AG04450 (cell line): ENCODE results near the gene IL23A. TPM values are rescaled to one million over a fixed set of nuclear protein-coding genes. Genes with fewer than 3 reads are reported as not detected.
A peak's percentile ranks its signal among the peaks of the same experiment; 100 is the strongest.
"Not testable (repeated sequence)": the region's sequence is repeated elsewhere in the genome, so short reads cannot be mapped to it uniquely, and the experiment has no call there.

Experiments used
- CTCF ChIA-PET: fragments of 300-600, 350-600 bp; formaldehyde crosslinking; extraction: SDS; loops from one replicate; lab custom pipeline; 2022; ENCODE audit warnings: antibody characterized with exemption, inconsistent platforms; lab: Charles Lee
- POLR2A ChIA-PET: fragments of 350-600 bp; formaldehyde crosslinking; extraction: SDS; loops from one replicate; lab custom pipeline; 2021; ENCODE audit warnings: antibody characterized with exemption, inconsistent platforms; lab: Yijun Ruan, JAX
- DNase-seq: peaks from one replicate; pipeline ENCODE4 v3.0.0-alpha.2; 2011; ENCODE audit warnings: low read depth, low spot score
- H3K27ac ChIP-seq: one replicate; pipeline ENCODE4 v1.5.1; 2012; ENCODE audit warnings: low read depth, low read length, control low read depth
- H3K27me3 ChIP-seq: one replicate; pipeline ENCODE4 v1.6.0; 2012; ENCODE audit warnings: low read length; ENCODE audit not compliant: control insufficient read depth, insufficient read depth
- H3K4me3 ChIP-seq: 2 replicates; pipeline ENCODE4 v1.5.1; 2011; ENCODE audit warnings: mild to moderate bottlenecking, low read depth, low read length, control low read depth
- H3K9me3 ChIP-seq: 2 replicates; pipeline ENCODE4 v1.5.1; 2012; ENCODE audit warnings: low read length; ENCODE audit not compliant: control insufficient read depth, insufficient read depth
- polyA plus RNA-seq: library from polyadenylated mRNA; depleted of rRNA; stranded (reverse); fragments of >200 nt; gene quantifications from 2 replicates; pipeline ENCODE4 v1.2.3, GENCODE V29; 2011
- TF ChIP-seq, protein P1 (sequence below): IDR thresholded peaks from 2 replicates; pipeline ENCODE4 v1.5.1; 2011; ENCODE audit warnings: low read depth, low read length, control low read depth, inconsistent platforms

Gene IL23A
- polyA plus RNA-seq, 1 experiment: not detected

DNA sequence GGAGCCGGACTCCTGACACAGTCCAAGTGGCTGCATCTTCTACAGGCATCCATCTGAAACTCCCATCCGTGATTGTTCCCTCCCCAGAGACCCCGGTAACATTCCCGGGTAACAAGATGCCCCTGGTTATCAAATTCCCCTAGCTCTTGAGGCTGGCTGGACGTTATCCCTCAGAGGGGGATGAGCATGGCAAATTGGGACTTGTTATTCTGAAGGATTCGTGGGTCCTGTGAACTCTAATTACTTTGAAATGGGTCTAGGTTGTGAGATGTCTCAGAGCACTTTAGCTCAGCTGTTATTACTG lies 4.2 kb upstream of the IL23A start:
- H3K27me3 ChIP-seq: no peaks in the 10 kb centered on the region
- peak overlapping the region; percentile 91 for H3K27ac ChIP-seq
- no peak for DNase-seq
- POLR2A ChIA-PET: interaction anchor here (2.1 kb wide), 1 partner anchor 18 kb away, joined by 13 read pairs; the partner anchor contains the start of gene CNPY2
- CTCF ChIA-PET: interaction anchor here (0.6 to 2.7 kb wide), 4 partner anchors 15 to 239 kb away, joined by 3 to 12 read pairs (median 6); no protein-coding TSS in a partner anchor
- TF ChIP-seq, protein P1, sequence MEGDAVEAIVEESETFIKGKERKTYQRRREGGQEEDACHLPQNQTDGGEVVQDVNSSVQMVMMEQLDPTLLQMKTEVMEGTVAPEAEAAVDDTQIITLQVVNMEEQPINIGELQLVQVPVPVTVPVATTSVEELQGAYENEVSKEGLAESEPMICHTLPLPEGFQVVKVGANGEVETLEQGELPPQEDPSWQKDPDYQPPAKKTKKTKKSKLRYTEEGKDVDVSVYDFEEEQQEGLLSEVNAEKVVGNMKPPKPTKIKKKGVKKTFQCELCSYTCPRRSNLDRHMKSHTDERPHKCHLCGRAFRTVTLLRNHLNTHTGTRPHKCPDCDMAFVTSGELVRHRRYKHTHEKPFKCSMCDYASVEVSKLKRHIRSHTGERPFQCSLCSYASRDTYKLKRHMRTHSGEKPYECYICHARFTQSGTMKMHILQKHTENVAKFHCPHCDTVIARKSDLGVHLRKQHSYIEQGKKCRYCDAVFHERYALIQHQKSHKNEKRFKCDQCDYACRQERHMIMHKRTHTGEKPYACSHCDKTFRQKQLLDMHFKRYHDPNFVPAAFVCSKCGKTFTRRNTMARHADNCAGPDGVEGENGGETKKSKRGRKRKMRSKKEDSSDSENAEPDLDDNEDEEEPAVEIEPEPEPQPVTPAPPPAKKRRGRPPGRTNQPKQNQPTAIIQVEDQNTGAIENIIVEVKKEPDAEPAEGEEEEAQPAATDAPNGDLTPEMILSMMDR: no peak
- peak overlapping the region; percentile 67 for H3K4me3 ChIP-seq
- no peaks in the 10 kb centered on the region for H3K9me3 ChIP-seq

DNA sequence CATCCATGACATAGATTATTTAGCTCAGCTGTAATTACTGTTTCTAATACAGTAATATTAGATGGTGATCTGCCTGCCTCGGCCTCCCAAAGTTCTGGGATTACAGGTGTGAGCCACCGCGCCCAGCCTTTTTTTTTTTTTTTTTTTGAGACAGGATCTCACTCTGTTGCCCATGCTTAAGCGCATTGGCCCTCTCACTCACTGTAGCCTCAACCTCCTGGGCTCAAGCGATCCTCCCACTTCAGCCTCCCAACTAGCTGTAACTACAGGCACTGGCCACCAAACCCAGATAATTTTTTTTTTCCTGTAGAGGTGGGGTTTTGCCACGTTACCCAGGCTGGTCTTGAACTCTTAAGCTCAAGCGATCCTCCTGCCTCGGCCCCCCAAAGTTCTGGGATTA lies 3.2 kb upstream of the IL23A start:
- POLR2A ChIA-PET, H3K27ac ChIP-seq, H3K27me3 ChIP-seq, H3K9me3 ChIP-seq, H3K4me3 ChIP-seq, DNase-seq: not testable (repeated sequence)
- CTCF ChIA-PET: interaction anchor here (1.2 kb wide), 2 partner anchors 128 to 129 kb away, joined by 3 to 4 read pairs; no protein-coding TSS in a partner anchor

DNA sequence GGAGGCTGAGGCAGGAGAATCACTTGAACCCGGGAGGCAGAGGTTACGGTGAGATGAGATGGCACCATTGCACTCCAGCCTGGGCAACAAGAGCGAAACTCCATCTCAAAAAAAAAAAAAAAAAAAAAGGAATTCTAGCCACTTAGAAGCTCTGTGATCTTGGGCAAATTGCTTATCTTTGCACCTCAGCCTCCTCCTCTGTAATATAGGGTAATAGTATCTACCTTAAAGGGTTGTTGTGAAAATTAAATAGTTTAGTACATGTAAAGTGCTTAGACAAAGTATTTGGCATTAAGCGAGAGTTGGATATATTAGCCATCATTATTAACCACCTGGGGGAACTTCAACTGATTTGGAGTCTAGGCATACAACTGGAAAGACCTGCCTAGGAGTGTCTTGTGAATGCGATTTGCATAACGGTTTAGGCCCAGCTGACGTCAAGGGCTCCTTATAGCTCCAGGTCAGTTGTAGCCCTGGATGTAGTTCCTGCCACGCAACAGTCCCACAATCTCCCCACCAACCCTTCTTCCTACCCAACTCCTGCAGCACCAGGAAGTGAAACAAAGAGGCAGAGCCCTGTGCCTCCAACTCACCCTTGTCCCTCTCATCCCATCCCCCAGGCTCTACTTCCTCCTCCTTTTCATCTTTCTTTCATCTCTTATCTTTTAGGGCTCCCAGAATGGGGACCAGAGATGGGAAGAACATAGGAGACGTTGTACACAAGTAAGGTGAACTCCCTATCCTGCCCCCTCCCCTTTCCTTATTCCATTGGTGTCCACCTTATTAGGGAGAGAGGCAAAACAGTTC lies 2.1 kb upstream of the IL23A start:
- ChIA-PET POLR2A (interaction anchor here (0.6 kb wide), 1 partner anchor 261 kb away, joined by 4 read pairs; no protein-coding TSS in a partner anchor), CTCF (interaction anchor here (0.7 to 1.2 kb wide), 3 partner anchors 45 to 130 kb away, joined by 3 to 4 read pairs (median 3); no protein-coding TSS in a partner anchor)
- no peak overlapping the region for H3K27ac ChIP-seq
- DNase-seq: no peak
- H3K9me3 ChIP-seq: no peaks in the 10 kb centered on the region
- H3K4me3 ChIP-seq: no peak overlapping the region
- H3K27me3 ChIP-seq: no peaks in the 10 kb centered on the region
- TF ChIP-seq, protein P1: no peak

DNA sequence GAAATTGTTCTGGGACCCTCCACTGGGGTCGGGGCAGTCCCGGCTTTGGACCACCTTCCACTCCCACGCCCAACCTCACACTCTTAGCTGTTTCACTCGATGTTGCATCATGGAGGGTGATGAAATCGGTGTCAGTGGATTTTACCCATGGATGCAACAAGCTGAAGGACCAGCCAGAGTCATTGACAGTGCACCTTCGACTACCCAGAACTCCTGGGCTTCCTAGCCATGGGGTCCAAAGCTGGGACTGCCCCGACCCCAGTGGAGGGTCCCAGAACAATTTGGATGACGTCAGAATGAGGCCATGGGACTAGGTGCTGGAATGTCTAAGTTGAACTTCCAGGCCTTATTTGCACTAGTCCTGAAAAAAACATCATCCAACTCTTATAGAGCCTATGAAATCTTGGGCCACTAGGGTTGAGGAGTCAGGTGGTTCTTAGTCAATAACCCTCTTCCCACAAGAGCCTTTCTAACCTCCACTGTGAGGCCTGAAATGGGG lies 882 bp upstream of the IL23A start:
- POLR2A ChIA-PET: interaction anchor here (1.0 to 1.9 kb wide), 3 partner anchors 11 to 22 kb away, joined by 3 to 5 read pairs (median 3); partner anchors contain the start of genes CNPY2 and STAT2
- Histone ChIP-seq H3K9me3 (no peaks in the 10 kb centered on the region), H3K27me3 (no peaks in the 10 kb centered on the region), H3K4me3 (no peak overlapping the region), H3K27ac (no peak overlapping the region)
- TF ChIP-seq, protein P1: no peak
- DNase-seq: no peak
- CTCF ChIA-PET: interaction anchor here (0.7 to 1.2 kb wide), 2 partner anchors 46 to 126 kb away, joined by 3 to 9 read pairs; no protein-coding TSS in a partner anchor

DNA sequence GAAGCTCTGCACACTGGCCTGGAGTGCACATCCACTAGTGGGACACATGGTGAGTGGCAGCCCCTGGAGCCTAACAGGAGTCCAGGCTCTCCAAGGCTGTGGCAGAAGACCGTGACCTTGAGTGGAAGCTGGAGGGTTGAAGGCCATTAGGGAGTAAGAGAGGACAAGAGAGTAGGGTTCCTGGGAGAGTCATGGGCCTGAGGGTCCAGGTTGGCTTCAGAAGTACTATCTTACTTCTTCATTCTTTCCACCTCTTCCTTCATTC lies 406 bp downstream of the IL23A start:
- Histone ChIP-seq H3K27ac (no peak overlapping the region), H3K27me3 (no peaks in the 10 kb centered on the region), H3K9me3 (no peaks in the 10 kb centered on the region), H3K4me3 (no peak overlapping the region)
- no peak for DNase-seq
- CTCF ChIA-PET: no interaction called here
- TF ChIP-seq, protein P1: no peak
- POLR2A ChIA-PET: interaction anchor here (1.9 kb wide), 1 partner anchor 23 kb away, joined by 5 read pairs; the partner anchor contains the start of gene CNPY2
